Stimulated activated CD8-positive, alpha-beta memory T cell treated with anti-CD3 and anti-CD28 coated beads, Interleukin-2, amount 100 ng/mL, for 48 hours (primary cell): ENCODE data around the gene CCDC198.

Source experiments
- DNase-seq, 2 donors: peaks; one replicate each; pipeline ENCODE4 v3.0.0-alpha.2; 2020; ENCODE audit warnings: low read depth in 2 of 2

The CCDC198 gene

DNA sequence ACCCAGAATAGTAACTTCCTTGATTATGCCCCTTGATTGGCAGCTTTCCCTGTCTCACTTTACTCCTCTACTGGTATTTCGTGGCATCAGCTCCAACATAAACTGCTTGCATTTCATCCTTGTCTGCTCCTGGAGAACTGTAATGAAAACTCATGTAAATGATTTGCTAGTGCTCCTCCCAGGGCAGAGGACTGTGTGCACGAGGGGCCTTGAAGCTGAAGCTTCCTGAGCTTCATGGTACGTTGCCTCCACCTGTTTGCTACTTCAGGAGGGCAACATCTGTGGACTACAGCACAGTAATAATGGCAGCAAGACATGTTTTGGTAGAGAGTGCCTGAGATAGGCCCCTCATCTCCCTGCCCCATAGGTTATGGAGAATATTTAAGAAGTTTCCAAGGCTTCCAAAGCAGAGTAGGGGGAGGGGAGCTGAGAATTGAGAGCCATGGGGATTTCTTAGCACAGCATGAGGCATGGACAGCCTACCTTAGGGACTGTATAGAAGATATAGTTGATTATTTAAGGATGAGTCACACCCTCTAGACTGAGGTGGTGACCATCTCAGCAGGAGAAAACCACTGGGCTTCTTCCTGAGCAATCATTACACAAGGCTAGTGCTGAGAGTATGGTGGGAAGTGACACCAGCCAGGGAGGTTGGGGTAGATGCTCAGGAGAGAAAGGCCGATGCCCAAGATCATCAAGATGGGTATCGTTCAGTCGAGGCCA, 29.5 kb downstream of the CCDC198 start:
- DNase-seq = no peak

DNA sequence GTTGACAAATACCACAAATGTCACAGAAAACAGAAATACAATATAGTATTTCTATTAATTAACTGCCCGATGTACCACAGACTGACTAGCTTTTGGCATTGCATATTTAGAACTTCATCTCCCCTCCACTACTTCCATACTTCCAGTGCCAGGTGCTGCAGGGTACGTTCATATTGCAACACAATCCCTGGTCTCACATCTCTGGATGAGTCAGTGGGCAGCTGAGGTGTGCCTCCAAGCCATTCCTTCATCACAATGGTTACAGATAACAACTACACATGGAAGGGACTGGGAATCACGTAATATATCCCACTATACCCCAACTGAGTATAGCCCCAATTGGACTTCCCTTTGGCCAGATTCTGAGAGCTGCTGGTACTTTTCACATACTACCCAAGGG, 31.1 kb downstream of the CCDC198 start:
- no peak for DNase-seq

- DNase-seq = no peak
These were observed 31.8 kb downstream of the CCDC198 start for GRCh38 chr14:57461777-57462320.

- no peak for DNase-seq
These were observed 57.7 kb downstream of the CCDC198 start for GRCh38 chr14:57435923-57436322.

- DNase-seq = no peak
These were observed 72.7 kb downstream of the CCDC198 start for GRCh38 chr14:57420986-57421385.

GRCh38 chr14:57420033-57420432, 73.6 kb downstream of the CCDC198 start:
- no peak for DNase-seq
